GM12892 (cell line): Measurements from ENCODE around the gene TIGD6.
"Not testable (repeated sequence)": the region's sequence is repeated elsewhere in the genome, so short reads cannot be mapped to it uniquely, and the experiment has no call there.

Experiments
- DNase-seq: peaks from one replicate; pipeline ENCODE4 v3.0.0; 2011; ENCODE audit not compliant: insufficient read length
- FAIRE-seq: peaks from 2 replicates; lab custom pipeline; 2011; peaks lifted over from hg19 to GRCh38; lab: Jason Lieb, UNC
- POLR2A ChIP-seq: IDR thresholded peaks from 2 replicates; pipeline ENCODE4 v1.6.1; 2011; ENCODE audit warnings: low read depth, low read length, control low read depth
- POLR2AphosphoS5 ChIP-seq: IDR thresholded peaks from 2 replicates; pipeline ENCODE4 v1.6.1; 2011; ENCODE audit warnings: low read depth, low read length, control low read depth
- TAF1 ChIP-seq: IDR thresholded peaks from 2 replicates; pipeline ENCODE4 v1.6.1; 2011; ENCODE audit warnings: low read depth, mild to moderate bottlenecking, control low read depth, low read length, borderline replicate concordance

TIGD6 gene

DNA sequence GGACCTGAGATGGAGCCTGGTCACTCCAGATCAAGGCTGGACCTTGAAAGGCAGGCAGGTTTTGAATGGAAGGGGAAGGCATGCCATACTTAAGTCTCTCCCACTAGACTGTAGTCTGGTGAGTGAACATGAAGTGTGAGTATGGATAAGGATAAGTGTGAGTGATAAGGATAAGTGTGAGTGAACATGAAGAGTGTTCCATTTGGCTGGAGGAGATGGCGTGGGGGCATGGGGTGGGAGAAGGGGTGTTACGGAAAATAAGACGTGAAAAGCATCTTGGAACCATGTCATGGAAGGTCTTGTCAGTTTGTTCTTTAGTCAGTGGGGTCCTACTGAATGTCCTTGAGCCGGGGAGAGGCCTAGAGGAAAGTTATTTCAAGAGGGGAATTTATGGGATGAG lies 32.9 kb upstream of the TIGD6 start:
- DNase-seq (no peak), FAIRE-seq (no peak)
- TF ChIP-seq POLR2A (no peak), POLR2AphosphoS5 (no peak)

DNA sequence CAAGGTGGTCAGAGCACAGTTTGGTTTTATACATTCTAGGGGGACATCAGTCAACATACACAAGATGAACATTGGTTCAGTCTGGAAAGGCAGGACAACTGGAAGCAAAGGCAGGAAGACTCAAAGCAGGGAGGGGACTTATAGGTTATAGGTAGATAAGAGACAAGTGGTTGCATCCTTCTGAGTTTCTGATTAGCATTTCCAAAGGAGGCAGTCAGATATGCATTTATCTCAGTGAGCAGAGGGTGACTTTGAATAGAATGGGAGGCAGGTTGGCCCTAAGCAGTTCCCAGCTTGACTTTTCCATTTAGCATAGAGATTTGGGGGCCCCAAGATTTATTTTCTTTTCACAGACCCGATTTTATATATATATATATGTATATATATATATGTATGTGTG lies 27.6 kb upstream of the TIGD6 start:
- DNase-seq, FAIRE-seq: not testable (repeated sequence)

DNA sequence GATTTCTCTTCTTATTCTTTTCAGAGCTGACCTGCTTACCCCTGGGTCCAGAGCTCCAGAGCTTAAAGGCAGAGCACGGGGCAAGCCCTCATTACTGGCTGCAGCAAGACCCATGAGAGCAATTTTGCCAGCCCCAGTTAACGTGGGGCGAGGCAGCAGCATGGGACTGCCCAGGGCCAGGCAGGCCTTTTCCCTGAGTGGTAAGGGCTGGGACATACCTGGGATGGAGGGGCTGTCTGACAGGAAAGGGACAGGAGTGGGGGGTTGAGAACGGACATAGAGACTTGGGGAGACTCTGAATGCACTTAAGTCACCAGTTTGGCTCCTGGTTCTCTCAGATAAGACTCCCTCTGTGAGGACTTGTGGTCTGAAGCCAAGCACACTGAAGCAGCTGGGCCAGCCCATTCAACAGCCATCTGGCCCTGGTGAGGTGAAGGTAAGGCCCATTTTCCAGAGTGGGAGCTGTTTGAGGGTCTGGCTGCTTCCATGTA lies 26.3 kb upstream of the TIGD6 start:
- TF ChIP-seq POLR2A (no peak), TAF1 (no peak), POLR2AphosphoS5 (no peak)
- DNase-seq (no peak), FAIRE-seq (no peak)

DNA sequence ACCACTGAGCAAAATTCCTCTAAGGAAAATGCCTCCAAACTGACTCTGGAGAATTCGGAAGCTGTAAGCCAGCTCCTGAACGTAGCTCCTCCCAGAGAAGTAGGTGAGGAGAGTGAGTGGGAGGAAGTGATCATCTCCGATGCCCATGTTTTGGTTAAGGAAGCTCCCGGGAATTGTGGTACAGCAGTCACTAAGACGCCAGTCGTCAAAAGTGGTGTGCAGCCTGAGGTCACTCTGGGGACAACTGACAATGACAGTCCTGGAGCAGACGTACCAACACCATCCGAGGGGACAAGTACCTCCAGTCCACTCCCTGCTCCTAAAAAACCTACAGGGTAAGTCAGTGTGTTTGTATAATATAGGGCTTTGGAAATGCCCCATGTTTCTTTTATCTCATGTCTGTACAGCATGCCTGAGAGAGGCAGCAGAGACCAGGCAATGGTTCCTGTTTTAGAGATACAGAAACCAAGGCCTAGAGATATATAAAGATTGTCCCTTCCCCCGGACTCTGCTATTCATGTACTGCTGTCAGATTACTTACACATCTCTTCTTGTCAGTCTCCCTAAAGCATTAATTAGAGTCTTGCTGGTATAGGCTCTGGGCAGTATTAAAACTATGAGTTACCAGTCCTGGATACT lies 24.0 kb upstream of the TIGD6 start:
- FAIRE-seq (no peak), DNase-seq (no peak)

DNA sequence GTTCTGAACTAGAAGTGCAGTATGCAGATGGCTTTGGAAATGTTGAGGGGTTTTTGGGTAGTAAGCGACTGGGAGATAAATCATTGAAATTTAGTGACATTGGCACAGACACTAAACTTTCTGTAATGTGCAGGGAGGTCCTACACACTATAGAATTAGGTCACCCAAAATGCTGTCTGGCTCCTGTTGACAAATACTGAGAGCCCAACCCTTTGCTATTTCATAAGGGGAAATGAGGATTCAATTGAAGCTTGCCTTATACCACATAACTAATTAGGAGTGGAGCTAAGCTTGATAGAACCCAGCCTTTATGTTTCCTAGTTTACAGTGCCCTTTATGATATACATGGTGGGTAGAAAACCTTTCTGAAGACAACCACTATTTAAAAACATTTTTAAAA lies 22.7 kb upstream of the TIGD6 start:
- TF ChIP-seq TAF1, result no peak
- TF ChIP-seq POLR2AphosphoS5, result no peak
- TF ChIP-seq POLR2A, result no peak
- FAIRE-seq (no peak), DNase-seq (no peak)

More for the DNA sequence above, 24.0 kb upstream of the TIGD6 start:
- TF ChIP-seq POLR2A (no peak), TAF1 (no peak), POLR2AphosphoS5 (no peak)

DNA sequence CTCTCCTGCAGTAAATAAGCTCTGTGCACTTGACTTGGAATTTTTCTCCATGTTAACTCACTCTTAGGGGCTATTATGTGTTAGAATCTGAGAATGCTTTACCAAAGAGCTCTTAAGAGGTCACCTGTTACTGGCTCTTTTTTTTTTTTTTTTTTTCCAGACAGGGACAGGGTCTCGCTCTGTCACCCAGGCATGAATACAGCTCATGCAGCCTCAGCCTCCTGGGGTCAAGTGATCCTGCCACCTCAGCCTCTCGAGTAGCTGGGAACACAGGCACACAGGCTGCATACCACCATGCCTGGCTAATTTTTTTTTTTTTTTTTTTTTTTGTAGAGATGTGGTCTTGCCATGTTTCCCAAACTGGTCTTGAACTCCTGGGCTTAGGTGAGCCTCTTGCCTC lies 22.2 kb upstream of the TIGD6 start:
- DNase-seq (no peak), FAIRE-seq (no peak)
- TF ChIP-seq TAF1 (no peak), POLR2A (no peak), POLR2AphosphoS5 (no peak)

DNA sequence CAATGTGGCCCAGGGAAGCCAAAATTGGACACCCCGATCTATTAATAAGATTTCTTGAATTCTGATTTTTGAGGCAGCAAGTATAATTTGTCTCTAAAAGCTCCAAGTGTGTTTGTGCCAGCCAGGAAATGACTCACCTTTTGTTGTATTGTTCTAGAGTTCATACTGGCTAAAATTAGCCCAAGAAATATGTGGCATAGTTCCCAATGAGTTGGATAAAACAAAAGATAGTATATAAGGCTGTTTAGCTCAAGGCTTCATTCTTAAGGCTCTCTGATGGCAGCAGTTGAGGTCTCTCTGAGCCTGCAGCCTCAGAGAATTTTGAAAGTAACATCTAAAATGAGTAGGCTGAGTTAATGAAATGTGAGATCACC lies 21.7 kb upstream of the TIGD6 start:
- FAIRE-seq, result no peak
- no peak for DNase-seq
- TF ChIP-seq POLR2A (no peak), POLR2AphosphoS5 (no peak), TAF1 (no peak)

DNA sequence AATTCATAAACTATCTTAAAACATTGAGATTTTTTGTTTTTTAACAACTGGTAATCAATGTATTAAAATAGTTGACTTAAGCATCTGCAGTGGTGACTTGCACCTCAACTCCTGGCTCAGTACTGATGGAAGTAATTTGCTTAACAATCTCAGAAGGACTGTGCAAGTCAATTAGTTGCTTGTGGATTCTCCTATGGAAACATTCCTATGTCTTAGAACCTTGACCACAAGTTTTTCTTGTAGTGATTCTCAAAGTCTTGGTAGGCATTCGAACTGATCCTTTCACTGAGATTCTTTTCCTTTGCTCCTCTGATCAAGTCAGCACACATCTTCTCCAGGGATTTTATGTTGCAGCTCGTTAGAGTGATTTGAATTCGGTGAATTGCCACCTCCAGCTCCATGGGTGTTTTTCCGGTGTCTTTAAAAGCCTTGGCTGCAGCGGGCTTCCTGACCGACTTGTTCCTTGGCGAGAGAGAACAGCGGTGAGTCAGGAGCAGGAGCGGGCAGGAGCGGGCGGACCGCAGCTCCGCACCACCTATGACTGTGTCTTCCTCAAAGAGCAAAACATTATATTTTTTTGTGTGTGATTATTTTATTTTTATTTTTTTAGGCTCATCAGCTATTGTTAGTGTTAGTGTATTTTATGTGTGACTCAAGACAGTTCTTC lies 21.2 kb upstream of the TIGD6 start:
- TF ChIP-seq POLR2A, result no peak
- no peak for TF ChIP-seq TAF1
- no peak for TF ChIP-seq POLR2AphosphoS5
- DNase-seq, result no peak
- FAIRE-seq, result no peak

DNA sequence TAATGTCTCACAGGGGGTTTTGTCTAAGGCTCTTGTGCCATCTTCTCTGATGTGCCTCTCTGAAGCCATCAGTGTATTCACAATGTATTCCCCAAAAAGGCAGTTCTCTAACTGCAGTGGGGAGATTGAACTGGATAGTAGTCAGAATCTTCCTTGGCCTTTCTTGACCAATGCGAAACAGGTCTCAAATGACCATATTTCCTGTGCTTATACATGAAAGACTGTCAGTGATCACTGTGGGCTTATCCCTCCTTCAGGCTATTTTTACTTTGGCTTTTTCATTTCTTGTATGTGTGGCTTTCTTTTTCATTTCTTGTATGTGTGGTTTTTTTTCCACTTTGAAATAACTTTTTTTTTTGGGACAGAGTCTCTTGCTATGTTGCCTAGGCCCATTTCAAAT lies 19.8 kb upstream of the TIGD6 start:
- DNase-seq, result no peak
- TF ChIP-seq POLR2A, result 0 out of 2 replicates have a peak, but pooled peaks have one; percentile 29
- TF ChIP-seq TAF1, result no peak
- TF ChIP-seq POLR2AphosphoS5, result no peak
- FAIRE-seq, result no peak

DNA sequence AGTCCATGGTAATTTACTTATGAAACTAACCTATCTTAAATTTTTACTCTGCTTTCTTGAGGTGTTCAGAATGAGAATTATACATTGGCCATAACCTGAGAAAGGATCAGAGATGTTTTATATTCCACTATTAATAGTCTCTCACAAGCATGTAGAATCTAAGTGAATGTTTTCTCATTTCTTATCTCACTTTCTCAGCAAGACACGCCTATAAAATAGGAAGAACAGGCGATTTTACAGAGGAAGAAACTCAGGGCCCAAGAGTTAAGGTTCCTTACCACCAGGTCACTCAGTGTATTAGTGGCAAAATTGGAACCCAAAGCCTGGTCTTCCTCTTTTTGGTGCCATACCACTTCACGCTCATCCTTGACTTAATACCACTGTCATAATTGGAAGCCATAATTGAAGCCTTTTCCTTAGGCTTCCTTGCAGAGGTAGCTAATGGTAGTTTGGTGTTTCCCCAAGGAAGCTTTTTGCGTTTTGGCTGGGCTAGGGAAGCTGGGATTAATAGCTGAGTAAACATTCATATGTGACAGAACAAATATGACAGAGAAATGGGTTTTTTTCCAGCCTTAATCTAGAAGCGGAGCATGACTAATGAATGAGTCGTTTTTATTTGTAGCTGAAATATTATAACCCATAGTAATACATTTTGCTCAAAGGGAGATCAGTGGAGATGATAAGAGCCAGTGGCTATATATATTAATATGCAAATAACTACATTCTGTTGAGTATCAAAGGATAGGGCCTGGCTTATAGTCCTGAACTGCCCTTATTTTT lies 17.0 kb upstream of the TIGD6 start:
- no peak for TF ChIP-seq POLR2AphosphoS5
- no peak for TF ChIP-seq POLR2A
- no peak for TF ChIP-seq TAF1
- no peak for FAIRE-seq
- DNase-seq, result no peak

DNA sequence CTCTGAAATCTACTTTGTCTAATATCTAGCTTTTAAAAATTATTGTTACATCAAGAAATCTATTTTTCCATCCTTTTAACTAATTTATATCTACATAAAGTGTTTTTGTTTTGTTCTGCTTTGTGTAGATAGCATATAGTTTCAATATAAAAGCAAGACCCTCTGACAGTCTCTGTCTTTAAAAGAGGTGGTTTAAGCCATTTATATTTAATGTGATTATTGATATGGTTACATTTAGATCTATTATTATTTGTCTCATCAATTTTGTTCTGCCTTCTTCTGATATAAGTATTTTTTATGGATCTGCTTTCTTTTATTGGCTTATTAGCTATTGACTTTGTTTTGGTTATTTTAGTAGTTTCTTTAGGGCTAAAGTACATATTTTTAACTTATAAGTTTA lies 16.1 kb upstream of the TIGD6 start:
- DNase-seq, result no peak
- FAIRE-seq, result no peak
- no peak for TF ChIP-seq TAF1
- TF ChIP-seq POLR2AphosphoS5, result no peak
- no peak for TF ChIP-seq POLR2A

DNA sequence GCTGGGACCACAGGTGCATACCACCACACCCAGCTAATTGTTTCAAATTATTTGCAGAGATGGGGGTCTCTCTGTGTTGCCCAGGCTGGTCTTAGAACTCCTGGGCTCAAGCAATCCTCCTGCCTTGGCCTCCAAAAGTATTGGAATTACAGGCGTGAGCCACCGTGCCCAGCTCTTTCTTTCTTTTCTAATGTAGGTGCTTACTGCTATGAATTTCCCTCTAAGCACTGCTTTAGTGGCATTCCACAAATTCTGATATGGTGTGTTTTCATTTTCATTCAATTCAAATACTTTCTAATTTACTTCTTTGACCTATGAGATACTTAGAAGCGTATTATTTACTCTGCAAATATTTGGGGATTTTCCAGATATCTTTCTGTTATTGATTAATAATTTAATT lies 15.0 kb upstream of the TIGD6 start:
- FAIRE-seq, result no peak
- TF ChIP-seq POLR2A, result no peak
- TF ChIP-seq TAF1, result no peak
- no peak for TF ChIP-seq POLR2AphosphoS5
- no peak for DNase-seq

DNA sequence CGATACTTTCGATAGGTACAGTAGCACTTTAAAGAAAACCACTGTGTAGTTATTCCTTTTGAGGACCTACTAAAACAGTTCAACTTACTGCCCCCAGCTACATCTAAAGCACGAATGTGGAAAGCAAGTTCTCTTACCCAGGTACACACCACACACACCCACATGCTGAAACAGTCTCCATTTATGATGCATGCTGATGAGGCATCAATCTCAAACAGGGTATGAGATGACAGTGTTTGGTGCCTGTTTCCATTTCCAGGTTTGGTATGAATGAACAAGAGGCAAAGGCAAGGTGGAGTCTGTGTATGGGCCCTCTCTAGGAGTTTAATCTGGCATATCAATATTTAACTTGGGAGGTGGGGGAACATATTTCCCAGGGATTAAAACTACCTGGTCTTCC lies 14.0 kb upstream of the TIGD6 start:
- no peak for DNase-seq
- TF ChIP-seq TAF1 (no peak), POLR2AphosphoS5 (no peak), POLR2A (no peak)
- no peak for FAIRE-seq
